ENCODE data around the gene FGR.
"Not testable (repeated sequence)": the region's sequence is repeated elsewhere in the genome, so short reads cannot be mapped to it uniquely, and the experiment has no call there.

Gene FGR

GRCh38 chr1:27659497-27660299 lies 24.7 kb upstream of the FGR start:
- peak; percentile 38 to 73 for DNase-seq

- no peak for DNase-seq
Measured at GRCh38 chr1:27658951-27659496, 24.0 kb upstream of the FGR start.

- no peak for DNase-seq
Measured at GRCh38 chr1:27656157-27656893, 21.3 kb upstream of the FGR start.

DNA sequence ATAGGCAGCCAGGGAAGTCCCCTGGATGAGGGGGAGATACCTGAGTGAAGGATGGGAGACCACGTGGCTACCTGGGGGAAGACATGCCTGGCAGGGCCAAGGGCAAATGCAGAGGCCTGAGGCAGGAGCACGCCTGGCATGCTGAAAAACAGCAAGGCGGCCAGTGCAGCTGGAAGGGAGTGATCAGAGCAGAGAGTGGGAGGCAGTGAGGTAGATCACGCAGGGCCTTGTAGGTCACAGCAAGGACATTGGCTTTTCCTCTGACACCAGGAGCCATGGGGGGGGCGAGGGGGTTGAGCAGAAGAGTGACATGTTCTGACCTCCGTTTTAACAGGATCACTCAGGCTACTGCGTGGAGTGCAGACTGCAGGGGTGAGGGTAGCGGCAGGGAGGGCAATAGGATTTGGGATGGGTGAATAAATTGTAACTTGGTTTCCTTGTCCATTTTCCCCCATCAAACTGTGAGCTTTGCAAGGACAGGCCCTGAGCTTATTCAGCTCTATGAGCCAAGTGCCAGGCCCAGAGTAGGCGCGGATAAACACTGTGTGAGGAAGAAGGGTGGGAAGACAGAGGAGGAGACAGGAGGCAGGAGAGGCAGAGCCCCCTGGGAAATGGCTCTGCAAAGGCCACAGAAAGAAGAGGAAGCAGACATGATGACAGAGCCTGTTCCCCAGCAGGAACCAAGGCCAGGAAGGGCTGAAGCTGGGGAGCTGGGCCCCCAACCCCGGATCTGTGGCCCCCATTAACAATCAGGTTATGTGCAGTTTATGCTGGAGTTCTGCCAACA lies 20.4 kb upstream of the FGR start:
- DNase-seq = no peak

GRCh38 chr1:27652111-27652864 lies 17.3 kb upstream of the FGR start:
- DNase-seq = no peak

DNA sequence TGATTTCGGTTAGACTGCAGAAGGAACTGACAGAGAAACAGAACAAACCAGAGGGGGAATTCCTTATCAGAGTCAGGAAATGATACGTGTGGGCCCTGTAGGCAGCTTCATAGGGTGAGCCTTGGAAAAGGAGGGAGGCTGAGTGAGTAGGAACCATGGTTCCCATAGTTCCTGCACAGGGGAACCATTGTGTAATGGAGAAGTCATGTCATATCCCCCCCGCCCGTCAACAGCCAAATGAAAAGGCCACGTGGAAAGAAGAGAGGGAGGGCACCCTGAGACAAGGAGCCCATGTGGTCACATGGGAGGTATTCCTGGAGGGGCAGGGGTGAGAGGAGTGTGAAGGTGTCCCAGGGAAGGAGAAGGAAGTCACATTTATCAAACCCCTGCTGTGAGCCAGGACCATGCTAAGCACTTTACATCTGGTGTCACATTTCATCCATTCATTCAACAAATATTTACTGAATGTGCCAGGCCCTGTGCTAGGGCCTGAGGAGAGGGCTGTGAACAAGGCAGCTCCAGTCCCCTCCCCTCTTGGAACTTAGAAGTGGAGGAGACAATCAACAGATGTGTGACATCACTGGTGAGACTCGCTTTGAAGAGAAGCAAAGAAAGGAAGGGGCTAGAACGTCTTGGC lies 15.7 kb upstream of the FGR start:
- DNase-seq = no peak

DNA sequence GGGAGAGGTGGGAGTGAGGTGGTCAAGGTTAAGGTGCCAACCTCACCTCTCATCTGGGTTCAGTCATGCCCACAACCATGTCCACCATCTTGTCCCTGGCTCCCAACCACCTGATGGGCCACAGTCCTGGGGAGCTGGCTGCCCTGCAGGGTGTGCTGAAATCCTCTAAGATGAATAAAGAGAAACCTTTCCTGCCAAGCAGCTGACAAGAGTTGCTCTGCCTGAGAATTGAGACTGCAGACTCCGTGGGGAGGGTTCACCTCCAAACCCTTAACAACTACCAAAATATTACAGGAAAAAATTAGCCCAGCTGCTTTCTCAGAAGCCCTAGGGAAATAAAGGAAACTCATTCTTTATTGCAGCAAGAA lies 15.2 kb upstream of the FGR start:
- no peak for DNase-seq

- no peak for DNase-seq
Measured at GRCh38 chr1:27649306-27649635, 14.3 kb upstream of the FGR start.

- no peak for DNase-seq
Measured at GRCh38 chr1:27648602-27649305, 13.8 kb upstream of the FGR start.

DNA sequence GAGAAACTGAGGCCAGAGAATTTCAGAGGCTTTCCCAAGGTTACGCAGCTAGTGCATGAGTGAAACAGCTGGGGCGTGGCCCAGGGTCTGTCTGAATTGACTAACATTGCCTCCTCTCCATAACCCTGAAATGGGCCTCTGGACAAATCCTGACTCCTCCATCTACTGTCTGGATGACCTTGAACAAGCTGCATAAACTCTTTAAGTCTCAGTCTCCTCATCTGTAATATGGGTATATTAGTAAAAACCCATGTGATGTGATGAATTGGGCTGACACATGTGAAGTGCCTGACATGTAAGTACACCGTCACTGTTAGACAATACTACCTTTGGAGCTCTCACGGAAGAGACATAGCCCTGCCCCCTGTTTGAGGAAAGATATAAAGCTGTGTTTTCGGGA lies 12.3 kb upstream of the FGR start:
- DNase-seq = no peak

GRCh38 chr1:27646676-27647075 lies 11.7 kb upstream of the FGR start:
- DNase-seq = no peak

DNA sequence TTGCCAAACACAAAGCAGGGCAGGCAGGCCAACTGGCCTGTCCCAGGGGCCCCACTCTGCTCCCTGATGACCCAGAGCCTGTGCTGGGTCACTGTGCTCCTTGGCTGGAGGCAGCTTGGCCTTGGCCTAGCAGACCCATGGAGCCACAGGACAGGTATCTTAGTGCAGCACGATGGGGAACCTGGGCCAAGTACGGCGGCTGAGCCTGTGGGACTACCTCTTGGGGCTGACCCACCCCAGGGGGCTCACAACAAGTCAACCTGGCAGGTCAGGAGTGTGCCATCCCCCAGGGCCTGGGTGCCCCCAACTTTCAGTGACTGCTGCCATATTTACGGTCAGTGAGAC lies 10.1 kb upstream of the FGR start:
- no peak for DNase-seq

GRCh38 chr1:27644369-27645070 lies 9.5 kb upstream of the FGR start:
- DNase-seq = no peak

DNA sequence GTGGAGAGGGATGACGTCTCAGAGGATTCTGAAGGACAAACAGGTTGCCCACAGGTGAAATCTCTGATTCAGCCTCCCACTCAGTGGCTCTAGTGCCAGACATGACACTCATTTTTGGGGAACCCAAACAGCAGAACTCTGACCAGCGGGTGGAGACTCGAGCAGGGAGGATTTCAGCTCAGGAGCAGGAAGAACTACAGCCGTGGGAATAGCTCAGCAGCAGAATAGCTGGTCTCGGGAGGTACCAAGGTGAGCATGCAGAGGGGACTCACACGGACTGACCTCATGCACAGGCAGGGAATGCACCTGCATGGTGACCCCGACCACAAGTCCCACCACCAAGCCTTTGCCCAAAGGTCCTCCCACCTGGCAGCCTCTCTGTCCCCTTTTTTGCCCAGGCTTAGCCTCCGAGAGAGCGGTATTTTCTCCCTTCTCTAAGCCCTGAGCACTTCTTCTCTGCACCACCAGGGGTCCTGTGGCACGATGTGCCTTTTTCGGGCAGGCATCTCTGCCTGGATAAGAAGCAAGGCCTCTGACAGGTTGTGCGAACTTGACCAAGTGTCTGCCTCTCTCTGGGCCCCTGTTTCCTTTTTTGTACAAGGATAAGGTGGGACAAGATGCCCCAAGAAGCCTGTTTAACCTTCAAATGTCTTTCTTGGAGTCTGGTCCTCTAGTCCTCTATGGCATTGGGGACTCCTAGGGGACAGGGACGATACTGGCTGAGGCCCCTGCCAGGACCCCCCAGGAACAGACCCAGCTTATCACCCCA lies 8.8 kb upstream of the FGR start:
- DNase-seq = no peak

GRCh38 chr1:27640514-27640913 lies 5.5 kb upstream of the FGR start:
- not testable (repeated sequence) for DNase-seq

DNA sequence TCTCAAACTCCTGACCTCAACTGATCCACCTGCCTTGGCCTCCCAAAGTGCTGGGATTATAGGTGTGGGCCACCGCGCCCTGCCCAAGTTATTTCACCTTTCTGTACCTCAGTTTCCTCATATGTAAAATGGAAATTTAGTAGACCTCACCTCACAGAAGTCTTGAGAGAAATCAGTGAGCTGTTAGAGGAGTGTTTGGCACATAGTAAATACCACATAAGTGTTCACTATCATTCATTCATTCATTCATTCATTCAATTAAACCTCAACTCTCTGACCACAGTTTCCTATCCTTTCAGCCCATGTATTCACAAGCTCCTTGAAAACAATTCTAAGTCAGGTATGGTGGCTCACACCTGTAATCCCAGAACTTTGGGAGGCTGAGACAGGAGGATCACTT lies 3.8 kb upstream of the FGR start:
- DNase-seq = no peak

DNA sequence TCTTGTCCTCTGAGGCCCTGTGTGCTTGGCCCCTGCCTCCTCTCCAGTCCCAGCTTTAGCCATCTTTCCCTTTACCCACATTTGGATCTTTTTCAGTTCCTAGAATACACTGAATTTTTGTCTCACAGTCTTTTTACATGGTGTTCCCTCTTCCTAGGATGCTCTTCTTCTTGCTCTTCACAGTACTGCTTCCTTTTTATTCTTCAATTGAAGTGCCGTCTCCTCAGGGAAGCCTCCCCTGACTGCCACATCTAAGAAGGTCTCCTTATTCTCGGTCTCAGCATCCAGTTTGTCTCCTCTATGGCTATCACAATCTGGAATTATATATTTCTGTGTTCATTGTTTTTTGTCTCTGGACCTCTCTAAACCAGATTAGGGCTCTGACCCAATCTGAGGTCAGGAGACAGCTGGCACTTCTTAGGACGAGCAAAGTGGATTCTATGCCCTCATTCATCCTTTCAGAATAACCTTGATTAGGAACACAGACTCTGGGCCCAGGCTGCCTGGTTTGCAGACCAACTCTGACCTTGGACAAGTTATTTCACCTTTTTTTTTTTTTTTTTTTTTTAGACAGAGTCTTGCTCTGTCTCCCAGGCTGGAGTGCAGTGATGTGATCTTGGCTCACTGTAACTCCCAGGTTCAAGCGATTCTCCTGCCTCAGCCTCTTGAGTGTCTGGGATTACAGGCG lies 3.2 kb upstream of the FGR start:
- DNase-seq = no peak

DNA sequence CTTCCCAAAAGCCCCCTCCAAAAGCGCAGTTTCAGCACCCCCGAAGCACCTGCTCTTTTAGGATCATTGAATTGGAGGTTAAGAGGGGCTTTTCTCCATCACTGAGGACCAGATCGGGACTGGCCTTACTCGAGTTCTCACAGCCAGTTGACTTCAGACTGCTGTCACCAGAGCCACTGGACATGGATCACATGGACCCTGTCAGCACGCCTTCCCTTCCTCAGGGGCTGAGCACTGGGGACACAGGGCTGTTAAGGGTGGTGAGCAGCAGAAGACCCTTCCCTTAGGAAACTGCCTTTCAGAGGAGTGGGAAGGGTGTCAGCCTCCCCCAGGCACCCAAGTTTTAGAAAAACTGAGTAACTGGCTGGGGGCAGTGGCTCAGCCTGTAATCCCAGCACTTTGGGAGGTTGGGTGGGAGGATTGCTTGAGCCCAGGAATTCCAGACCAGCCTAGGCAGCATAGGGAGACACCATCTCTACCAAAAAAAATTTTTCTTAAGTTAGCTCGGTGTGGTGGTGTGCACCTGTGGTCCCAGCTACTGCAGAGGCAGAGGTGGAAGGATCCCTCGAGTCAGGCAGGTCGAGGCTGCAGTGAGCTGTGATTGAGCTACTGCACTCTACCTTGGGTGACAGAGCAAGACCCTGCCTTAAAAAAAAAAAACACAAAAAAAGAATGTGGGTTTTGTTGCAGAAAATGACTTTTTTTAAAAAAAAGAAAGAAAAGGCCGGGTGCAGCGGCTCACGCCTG lies 584 bp upstream of the FGR start:
- DNase-seq = no peak
